Panc1 (cell line): Measurements from ENCODE around the gene RAB14.

ENCODE experiments used
- POLR2AphosphoS5 ChIP-seq: IDR thresholded peaks from 2 replicates; pipeline ENCODE4 v1.6.1; 2012; ENCODE audit warnings: mild to moderate bottlenecking, low read depth, low read length, moderate library complexity
- REST ChIP-seq, 2 experiments: IDR thresholded peaks; 2 replicates each; pipeline ENCODE4 v1.6.1; 2011 to 2012; ENCODE audit warnings: low read depth in 2 of 2, control low read depth in 1 of 2, low read length in 1 of 2, mild to moderate bottlenecking in 1 of 2, moderate library complexity in 1 of 2; ENCODE audit not compliant: insufficient read depth in 1 of 2
- TF ChIP-seq, protein P1 (sequence below): fragments of 450-650 bp; IDR thresholded peaks from 2 replicates; pipeline ENCODE4 v1.5.1; 2017; ENCODE audit warnings: mild to moderate bottlenecking

GRCh38 chr9:121233906-121234831 lies 32.5 kb upstream of the RAB14 start:
- TF ChIP-seq, protein P1, sequence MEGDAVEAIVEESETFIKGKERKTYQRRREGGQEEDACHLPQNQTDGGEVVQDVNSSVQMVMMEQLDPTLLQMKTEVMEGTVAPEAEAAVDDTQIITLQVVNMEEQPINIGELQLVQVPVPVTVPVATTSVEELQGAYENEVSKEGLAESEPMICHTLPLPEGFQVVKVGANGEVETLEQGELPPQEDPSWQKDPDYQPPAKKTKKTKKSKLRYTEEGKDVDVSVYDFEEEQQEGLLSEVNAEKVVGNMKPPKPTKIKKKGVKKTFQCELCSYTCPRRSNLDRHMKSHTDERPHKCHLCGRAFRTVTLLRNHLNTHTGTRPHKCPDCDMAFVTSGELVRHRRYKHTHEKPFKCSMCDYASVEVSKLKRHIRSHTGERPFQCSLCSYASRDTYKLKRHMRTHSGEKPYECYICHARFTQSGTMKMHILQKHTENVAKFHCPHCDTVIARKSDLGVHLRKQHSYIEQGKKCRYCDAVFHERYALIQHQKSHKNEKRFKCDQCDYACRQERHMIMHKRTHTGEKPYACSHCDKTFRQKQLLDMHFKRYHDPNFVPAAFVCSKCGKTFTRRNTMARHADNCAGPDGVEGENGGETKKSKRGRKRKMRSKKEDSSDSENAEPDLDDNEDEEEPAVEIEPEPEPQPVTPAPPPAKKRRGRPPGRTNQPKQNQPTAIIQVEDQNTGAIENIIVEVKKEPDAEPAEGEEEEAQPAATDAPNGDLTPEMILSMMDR, result no peak
- TF ChIP-seq POLR2AphosphoS5, result no peak
- TF ChIP-seq REST (IDR thresholded peaks at IDR 0.05; ENCODE audit: insufficient read depth in 1 of 2, low read depth in 2 of 2, low read length in 1 of 2), result no peak
